Measurements from ENCODE around the gene HOXB1. TPM values are rescaled to one million over a fixed set of nuclear protein-coding genes. Genes with fewer than 3 reads are reported as not detected.
A peak's percentile ranks its signal among the peaks of the same experiment; 100 is the strongest.

HOXB1 gene
- total and polyA plus RNA-seq, 2 of the 8 experiments (the other 6 are each of a cell fraction or from before 2014, with no cell fraction given): not detected

DNA sequence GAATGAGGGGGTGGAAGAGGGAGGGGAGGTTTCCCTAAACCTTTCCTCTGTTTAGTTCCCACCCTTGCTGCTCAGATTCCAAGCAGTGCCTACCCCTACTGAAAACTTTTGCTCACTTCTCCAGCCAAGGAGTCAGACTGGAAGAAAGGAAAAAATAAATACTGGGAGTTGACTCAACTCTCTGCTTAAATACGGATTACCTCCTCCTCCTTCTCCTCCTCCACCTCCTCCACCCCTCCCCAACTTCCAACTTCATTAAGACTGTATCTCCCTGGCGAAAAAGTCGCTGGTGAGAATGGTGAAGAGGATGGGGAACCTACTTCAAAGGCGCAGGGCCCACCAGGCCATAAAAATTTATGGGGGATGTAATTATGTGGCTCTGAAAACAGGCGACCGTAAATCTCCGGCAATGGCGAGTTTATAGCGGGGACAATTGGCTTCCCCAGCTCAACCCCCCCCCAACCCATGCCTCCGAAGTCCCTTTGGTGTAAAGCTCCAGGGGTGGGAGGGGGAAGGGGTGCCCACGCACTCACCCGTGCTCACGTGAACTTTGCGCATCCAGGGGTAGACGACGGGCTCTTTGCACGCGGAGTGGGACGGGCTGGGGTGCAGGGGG is 46.6 kb upstream of the HOXB1 start:
- H2AK5ac ChIP-seq (ENCODE audit: low read depth, low read length): no peak overlapping the region
- no peak overlapping the region for H2AFZ ChIP-seq (ENCODE audit: low read length)
- no peak overlapping the region for H3K4ac ChIP-seq (replicated peaks; ENCODE audit: insufficient read length, low read depth, low read length)
- H3K27me3 ChIP-seq (replicated peaks in 1 of 4; ENCODE audit: control insufficient read depth in 3 of 4, extremely low read depth in 1 of 4, insufficient read depth in 3 of 4, low read length in 3 of 4): peaks cover 99 to 100% (median 100%) of the 10 kb centered on the region in 4 experiments
- no peak overlapping the region for H3K23ac ChIP-seq (ENCODE audit: insufficient read length)
- no peak overlapping the region for H3K27ac ChIP-seq (ENCODE audit: low read depth, low read length)
- H4K5ac ChIP-seq (ENCODE audit: insufficient read length, low read depth, low read length): no peak overlapping the region
- CTCF ChIA-PET (ENCODE audit: partially characterized antibody): interaction anchor here (1.4 kb wide), 1 partner anchor 14 kb away, joined by 4 read pairs; no protein-coding TSS in a partner anchor
- H3K4me1 ChIP-seq (replicated peaks in 1 of 4; ENCODE audit: control insufficient read depth in 3 of 4, insufficient read depth in 4 of 4, low read length in 3 of 4): peaks cover 0 to 13% (median 4%) of the 10 kb centered on the region in 4 experiments; a peak in 5 of 7 replicates
- peaks cover 0 to 6% (median 0%) of the 10 kb centered on the region in 4 experiments; a peak in 1 of 8 replicates for H3K36me3 ChIP-seq (ENCODE audit: control insufficient read depth in 2 of 4, insufficient read depth in 4 of 4, low read length in 3 of 4)
- no peak overlapping the region for H3K14ac ChIP-seq (ENCODE audit: insufficient read length)
- no peak overlapping the region for H4K8ac ChIP-seq (ENCODE audit: extremely low read depth, insufficient read depth, low read length)
- no peak overlapping the region for H4K91ac ChIP-seq (replicated peaks; ENCODE audit: insufficient read length, low read length)
- no peak for DNase-seq (ENCODE audit: low read depth in 1 of 2, low spot score in 2 of 2)
- H2BK20ac ChIP-seq (ENCODE audit: low read length): no peak overlapping the region
- H2BK15ac ChIP-seq (ENCODE audit: low read length): no peak overlapping the region
- H3K79me2 ChIP-seq (ENCODE audit: control insufficient read depth in 1 of 2, insufficient read depth in 2 of 2, low read length in 2 of 2): no peaks in the 10 kb centered on the region
- H4K20me1 ChIP-seq (replicated peaks in 1 of 2; ENCODE audit: control insufficient read depth in 1 of 2, insufficient read depth in 2 of 2, low read length in 2 of 2): peaks cover 19 to 41% of the 10 kb centered on the region in 2 experiments
- 13% methylated on average over 9 of the region's 19 CpGs; no CpG with 5 or more reads in 1 of the 2 experiments for WGBS, 2 experiments (ENCODE audit: extremely low coverage in 1 of 2, insufficient coverage in 1 of 2, insufficient read length in 1 of 2, insufficient replicate concordance in 2 of 2, low coverage in 1 of 2, low lambda C conversion rate in 2 of 2, missing lambda C conversion rate in 1 of 2)
- no peak overlapping the region for H2BK12ac ChIP-seq (ENCODE audit: low read depth, low read length)
- no peaks in the 10 kb centered on the region for H3K23me2 ChIP-seq (ENCODE audit: low read depth, low read length)
- peak overlapping the region in 1 of 4 experiments; percentile 22; a peak in 1 of 8 replicates for H3K4me3 ChIP-seq (ENCODE audit: extremely low read depth in 1 of 4, insufficient read depth in 2 of 4, low read depth in 3 of 4, low read length in 4 of 4)
- POLR2A ChIA-PET (ENCODE audit: partially characterized antibody): no interaction called here
- no peak overlapping the region for H3K56ac ChIP-seq (replicated peaks; ENCODE audit: insufficient read length, low read depth, low read length)
- no peak overlapping the region for H3K18ac ChIP-seq (ENCODE audit: extremely low read depth, low read length)
- no peak for FAIRE-seq
- no peak overlapping the region for H2BK5ac ChIP-seq (ENCODE audit: low read depth, low read length)
- H3K79me1 ChIP-seq (ENCODE audit: low read depth, low read length): no peaks in the 10 kb centered on the region
- H2BK120ac ChIP-seq (replicated peaks; ENCODE audit: low read depth, low read length): no peak overlapping the region
- no peak overlapping the region for H3K9ac ChIP-seq (replicated peaks in 1 of 4; ENCODE audit: extremely low read depth in 1 of 4, low read depth in 3 of 4, low read length in 3 of 4)
- peak overlapping the region in 1 of 2 experiments; percentile 48; a peak in 2 of 4 replicates for H3K4me2 ChIP-seq (ENCODE audit: insufficient read depth in 1 of 2, low read depth in 2 of 2, low read length in 2 of 2)
- H3K9me3 ChIP-seq (ENCODE audit: insufficient read depth in 2 of 2, low read depth in 1 of 2, low read length in 1 of 2): no peaks in the 10 kb centered on the region
- TF ChIP-seq BRCA1 (IDR thresholded peaks at IDR 0.05; ENCODE audit: low read depth, low read length) (no peak), USF2 (IDR thresholded peaks at IDR 0.05; ENCODE audit: low read length) (no peak), CBX8 (IDR thresholded peaks at IDR 0.05; ENCODE audit: borderline replicate concordance, low read depth, low read length) (peak; percentile 73; the same call in 1 of the 2 replicates), SUZ12 (IDR thresholded peaks at IDR 0.05; ENCODE audit: low read length) (peak; percentile 91), EP300 (IDR thresholded peaks at IDR 0.05; ENCODE audit: borderline replicate concordance in 1 of 2, low read depth in 2 of 2, low read length in 2 of 2) (no peak), YY1 (IDR thresholded peaks at IDR 0.05; ENCODE audit: low read depth, low read length) (no peak), EZH2 (IDR thresholded peaks at IDR 0.05; ENCODE audit: low read depth, low read length, severe bottlenecking) (peak; percentile 93), SIRT6 (IDR thresholded peaks at IDR 0.05; ENCODE audit: low read length) (no peak), FOSL1 (IDR thresholded peaks at IDR 0.05; ENCODE audit: insufficient read depth, low read depth, low read length) (no peak), SRF (IDR thresholded peaks at IDR 0.05; ENCODE audit: low read depth, low read length) (no peak), RAD21 (IDR thresholded peaks at IDR 0.05 in 1 of 2, conservative IDR thresholded peaks at IDR 0.05 in 1 of 2; ENCODE audit: low read depth in 2 of 2, low read length in 2 of 2) (no peak)
